Smooth muscle cell (in vitro differentiated cells): ENCODE results near the gene ZNF223. TPM values are rescaled to one million over a fixed set of nuclear protein-coding genes. Genes with fewer than 3 reads are reported as not detected.

ENCODE experiments used
- DNase-seq: peaks from one replicate; lab custom pipeline; 2025; ENCODE audit not compliant: unreplicated experiment; lab: John Stamatoyannopoulos, UW
- H2AFZ ChIP-seq: fragments of 200-600 bp; sonication (generic); 2 replicates; pipeline ENCODE4 v1.6.0; 2016; ENCODE audit warnings: antibody characterized with exemption, low read depth, mild to moderate bottlenecking
- H3F3A ChIP-seq: fragments of 200-600 bp; sonication (generic); 2 replicates; pipeline ENCODE4 v1.6.0; 2017; ENCODE audit warnings: antibody characterized with exemption, low read depth
- H3K27ac ChIP-seq: fragments of 200-600 bp; sonication (generic); 2 replicates; pipeline ENCODE4 v1.5.1; 2016; ENCODE audit warnings: low read depth, mild to moderate bottlenecking
- H3K27me3 ChIP-seq: fragments of 200-600 bp; sonication (generic); 2 replicates; pipeline ENCODE4 v1.6.1; 2016; ENCODE audit warnings: low read depth, mild to moderate bottlenecking
- H3K36me3 ChIP-seq: fragments of 200-600 bp; sonication (generic); 2 replicates; pipeline ENCODE4 v1.5.1; 2016; ENCODE audit warnings: low read depth
- H3K4me1 ChIP-seq: fragments of 200-600 bp; sonication (generic); 2 replicates; pipeline ENCODE4 v1.5.1; 2016; ENCODE audit warnings: low read depth
- H3K4me2 ChIP-seq: fragments of 200-600 bp; sonication (generic); 2 replicates; pipeline ENCODE4 v1.6.0; 2016; ENCODE audit warnings: mild to moderate bottlenecking
- H3K4me3 ChIP-seq: fragments of 200-600 bp; sonication (generic); 2 replicates; pipeline ENCODE4 v1.5.1; 2016; ENCODE audit warnings: mild to moderate bottlenecking
- H3K79me2 ChIP-seq: fragments of 200-600 bp; sonication (generic); 2 replicates; pipeline ENCODE4 v1.6.0; 2016; ENCODE audit warnings: low read depth, mild to moderate bottlenecking
- H3K9ac ChIP-seq: fragments of 200-600 bp; sonication (generic); 2 replicates; pipeline ENCODE4 v1.6.0; 2016; ENCODE audit warnings: low read depth
- H3K9me3 ChIP-seq: fragments of 200-600 bp; sonication (generic); replicated peaks from 2 replicates; pipeline ENCODE4 v1.5.1; 2016; ENCODE audit warnings: low read depth
- H4K20me1 ChIP-seq: fragments of 200-600 bp; sonication (generic); 2 replicates; pipeline ENCODE4 v1.6.0; 2016; ENCODE audit warnings: low read depth
- CTCF ChIP-seq: fragments of 200-600 bp; sonication (generic); IDR thresholded peaks from 2 replicates; pipeline ENCODE4 v1.5.1; 2017; ENCODE audit warnings: borderline replicate concordance, mild to moderate bottlenecking, antibody characterized with exemption; ENCODE audit not compliant: insufficient read depth, poor library complexity, severe bottlenecking
- WGBS: methylation state at CpG from one replicate; pipeline ENCODE4 v1.1.7; 2016; ENCODE audit warnings: low lambda C conversion rate; 5-methylcytosine and 5-hydroxymethylcytosine counted together
- polyA plus RNA-seq: library from polyadenylated mRNA; unstranded; fragments of >200 nt; fragmentation: Nextera tagmentation; extraction: Ambion mirVana; gene quantifications from 2 replicates; pipeline ENCODE4 v1.2.1, GENCODE V29; 2016
- total RNA-seq: library from RNA; depleted of rRNA; stranded (reverse); fragments of >200 nt; gene quantifications from 2 replicates; pipeline ENCODE4 v1.2.3, GENCODE V29; 2014

The ZNF223 gene
- total and polyA plus RNA-seq, 2 experiments from 2014 or later = 6.6 to 10.2 TPM

GRCh38 chr19:44003461-44004009 is 48.3 kb upstream of the ZNF223 start:
- peak overlapping the region; percentile 89 for H3K4me2 ChIP-seq
- peaks cover 29% of the 10 kb centered on the region for H3K36me3 ChIP-seq
- no peaks in the 10 kb centered on the region for H4K20me1 ChIP-seq
- H3K4me3 ChIP-seq = peak overlapping the region; percentile 68
- peaks cover 11% of the 10 kb centered on the region for H3K4me1 ChIP-seq
- TF ChIP-seq CTCF = no peak
- H3K27ac ChIP-seq = no peak overlapping the region
- no peaks in the 10 kb centered on the region for H3F3A ChIP-seq
- 8% methylated on average over 15 of the region's 15 CpGs for WGBS
- no peak for DNase-seq
- H3K9ac ChIP-seq = peak overlapping the region; percentile 23
- peaks cover 18% of the 10 kb centered on the region for H3K79me2 ChIP-seq
- peaks cover 7% of the 10 kb centered on the region for H3K9me3 ChIP-seq
- H3K27me3 ChIP-seq = no peaks in the 10 kb centered on the region
- peak overlapping the region; percentile 89 for H2AFZ ChIP-seq

DNA sequence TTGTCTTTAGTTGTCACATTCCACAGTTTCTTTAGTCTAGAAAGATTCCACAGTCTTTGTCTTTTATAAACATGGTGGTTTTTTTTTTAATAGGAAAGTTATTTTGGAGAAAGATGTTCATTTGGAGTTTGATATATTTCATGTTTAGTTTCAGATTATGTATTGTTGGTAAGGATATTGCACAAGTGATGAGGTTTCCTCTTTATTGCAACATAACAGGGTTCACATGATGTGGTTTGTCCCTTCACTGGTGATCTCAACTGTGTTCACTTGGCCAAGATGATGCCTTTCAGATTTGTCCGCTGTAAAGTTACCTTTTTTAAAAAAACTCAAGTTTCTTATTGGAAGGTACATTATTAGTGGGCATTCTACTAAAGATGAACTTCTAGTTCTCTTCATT is 45.9 kb upstream of the ZNF223 start:
- Histone ChIP-seq H3F3A (no peaks in the 10 kb centered on the region), H3K4me1 (peaks cover 11% of the 10 kb centered on the region), H2AFZ (no peak overlapping the region), H3K27me3 (no peaks in the 10 kb centered on the region), H3K27ac (no peak overlapping the region), H3K9me3 (peaks cover 26% of the 10 kb centered on the region), H4K20me1 (no peaks in the 10 kb centered on the region), H3K79me2 (peaks cover 18% of the 10 kb centered on the region), H3K4me2 (no peak overlapping the region), H3K9ac (no peak overlapping the region), H3K4me3 (no peak overlapping the region), H3K36me3 (peaks cover 52% of the 10 kb centered on the region)
- 100% methylated on average over 1 of the region's 1 CpG for WGBS
- TF ChIP-seq CTCF = no peak
- DNase-seq = no peak

DNA sequence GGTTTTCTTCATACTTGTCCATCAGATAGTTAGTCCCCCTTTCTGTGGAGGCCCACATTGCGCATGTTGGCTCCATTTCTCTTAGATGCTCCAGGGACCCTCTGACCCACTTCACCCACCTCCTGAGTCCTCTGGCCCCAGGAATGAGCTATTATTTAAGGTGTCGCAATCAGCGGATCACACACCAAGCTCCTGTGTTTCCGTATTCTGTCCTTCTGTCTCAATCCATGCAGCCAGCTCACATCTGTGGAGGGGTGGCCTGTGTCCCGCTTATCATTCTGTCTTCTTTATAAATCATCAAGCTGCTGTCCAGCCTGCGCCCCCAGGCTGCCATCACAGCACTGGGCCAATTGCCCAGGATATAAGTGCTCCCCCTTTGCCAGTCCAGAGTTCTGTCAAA is 44.4 kb upstream of the ZNF223 start:
- no peak overlapping the region for H2AFZ ChIP-seq
- no peak for DNase-seq
- 100% methylated on average over 6 of the region's 6 CpGs for WGBS

More for the DNA sequence above, 44.4 kb upstream of the ZNF223 start:
- Histone ChIP-seq H3K9me3 (peaks cover 35% of the 10 kb centered on the region), H4K20me1 (no peaks in the 10 kb centered on the region), H3K79me2 (peaks cover 18% of the 10 kb centered on the region), H3K27me3 (no peaks in the 10 kb centered on the region), H3K4me1 (peaks cover 6% of the 10 kb centered on the region), H3K4me3 (no peak overlapping the region), H3K9ac (no peak overlapping the region), H3K27ac (no peak overlapping the region), H3K36me3 (peaks cover 63% of the 10 kb centered on the region), H3K4me2 (no peak overlapping the region), H3F3A (no peaks in the 10 kb centered on the region)
- no peak for TF ChIP-seq CTCF
